Loucy (cell line): ENCODE data around the gene SFR1.

Source experiments
- EZH2phosphoT487 ChIP-seq: fragments of 200-600 bp; IDR thresholded peaks from 2 replicates; pipeline ENCODE4 v1.6.1; 2018; ENCODE audit warnings: antibody characterized with exemption, mild to moderate bottlenecking, moderate library complexity, borderline replicate concordance
- TF ChIP-seq, protein P1 (sequence below): fragments of 200-600 bp; sonication (generic); conservative IDR thresholded peaks from 2 replicates; pipeline ENCODE4 v1.5.1; 2014; ENCODE audit warnings: mild to moderate bottlenecking, antibody characterized with exemption, low read length

DNA sequence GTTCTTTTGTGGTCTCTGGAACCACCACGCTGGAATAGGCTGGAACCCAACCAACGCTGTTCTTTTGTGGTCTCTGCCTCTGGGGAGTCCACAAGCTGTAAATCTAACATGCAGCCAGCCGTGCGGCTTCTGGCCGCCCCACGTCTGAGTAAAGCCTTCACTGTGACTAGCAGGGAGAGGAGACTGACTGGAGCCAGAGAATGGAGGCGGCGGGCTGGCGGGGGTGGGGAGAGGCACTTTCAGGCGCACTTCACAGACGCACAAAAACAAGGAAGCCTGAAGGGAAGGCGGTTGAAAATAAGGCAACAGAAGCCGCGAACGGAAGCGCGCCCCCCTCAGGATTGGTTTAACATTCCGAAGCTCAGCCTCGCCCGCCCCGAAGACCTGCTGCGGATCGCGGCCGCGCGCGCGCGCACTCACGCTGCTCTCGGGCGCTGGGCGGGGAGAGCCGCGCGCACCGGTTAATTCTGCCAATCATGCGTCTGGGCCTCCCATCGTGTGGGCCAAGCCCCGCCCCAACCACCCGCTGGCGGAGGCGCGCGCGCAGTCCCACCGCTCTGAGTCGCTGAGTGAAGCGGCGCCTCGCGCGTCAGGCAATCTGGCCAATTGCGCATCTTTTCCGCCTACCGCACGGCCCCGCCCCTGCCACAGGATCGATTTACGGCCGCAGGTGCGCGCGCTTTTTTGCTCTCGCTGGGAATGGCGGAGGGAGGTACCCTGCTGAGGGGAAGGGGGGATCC, at the start of gene SFR1:
- TF ChIP-seq, protein P1, sequence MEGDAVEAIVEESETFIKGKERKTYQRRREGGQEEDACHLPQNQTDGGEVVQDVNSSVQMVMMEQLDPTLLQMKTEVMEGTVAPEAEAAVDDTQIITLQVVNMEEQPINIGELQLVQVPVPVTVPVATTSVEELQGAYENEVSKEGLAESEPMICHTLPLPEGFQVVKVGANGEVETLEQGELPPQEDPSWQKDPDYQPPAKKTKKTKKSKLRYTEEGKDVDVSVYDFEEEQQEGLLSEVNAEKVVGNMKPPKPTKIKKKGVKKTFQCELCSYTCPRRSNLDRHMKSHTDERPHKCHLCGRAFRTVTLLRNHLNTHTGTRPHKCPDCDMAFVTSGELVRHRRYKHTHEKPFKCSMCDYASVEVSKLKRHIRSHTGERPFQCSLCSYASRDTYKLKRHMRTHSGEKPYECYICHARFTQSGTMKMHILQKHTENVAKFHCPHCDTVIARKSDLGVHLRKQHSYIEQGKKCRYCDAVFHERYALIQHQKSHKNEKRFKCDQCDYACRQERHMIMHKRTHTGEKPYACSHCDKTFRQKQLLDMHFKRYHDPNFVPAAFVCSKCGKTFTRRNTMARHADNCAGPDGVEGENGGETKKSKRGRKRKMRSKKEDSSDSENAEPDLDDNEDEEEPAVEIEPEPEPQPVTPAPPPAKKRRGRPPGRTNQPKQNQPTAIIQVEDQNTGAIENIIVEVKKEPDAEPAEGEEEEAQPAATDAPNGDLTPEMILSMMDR: peak; percentile 61
- no peak for TF ChIP-seq EZH2phosphoT487
